Large intestine (tissue), 3 donors: ENCODE measurements around the gene TMEM187. TPM values are rescaled to one million over a fixed set of nuclear protein-coding genes. Genes with fewer than 3 reads are reported as not detected.

Experiments used
- DNase-seq, 2 donors: peaks; one replicate each; pipeline versions ENCODE4 v3.0.0 to v3.0.0-alpha.2; 2013
- H3K27ac ChIP-seq: one replicate; pipeline ENCODE4 v1.5.1; 2013; ENCODE audit warnings: low read length
- H3K27me3 ChIP-seq: 2 replicates; pipeline ENCODE4 v1.6.1; 2013; ENCODE audit warnings: low read length; ENCODE audit not compliant: control insufficient read depth, insufficient read depth
- H3K36me3 ChIP-seq: 2 replicates; pipeline ENCODE4 v1.6.1; 2013; ENCODE audit warnings: low read length; ENCODE audit not compliant: control insufficient read depth, insufficient read depth
- H3K4me1 ChIP-seq: one replicate; pipeline ENCODE4 v1.6.1; 2013; ENCODE audit warnings: low read length; ENCODE audit not compliant: control insufficient read depth, insufficient read depth
- H3K4me3 ChIP-seq: one replicate; pipeline ENCODE4 v1.5.1; 2013; ENCODE audit warnings: low read length
- H3K9me3 ChIP-seq: one replicate; pipeline ENCODE4 v1.6.1; 2013; ENCODE audit warnings: mild to moderate bottlenecking, low read depth, low read length, moderate library complexity; ENCODE audit not compliant: control insufficient read depth
- WGBS: methylation state at CpG from one replicate; pipeline ENCODE4 v1.1.5; 2013; ENCODE audit warnings: low lambda C conversion rate; ENCODE audit not compliant: insufficient coverage; 5-methylcytosine and 5-hydroxymethylcytosine counted together
- polyA plus RNA-seq: library from polyadenylated mRNA; unstranded; fragments of 120-200 nt; gene quantifications from one replicate; pipeline ENCODE4 v1.2.1, GENCODE V29; 2013

Gene TMEM187
- polyA plus RNA-seq, 1 donor, result 4.9 TPM

DNA sequence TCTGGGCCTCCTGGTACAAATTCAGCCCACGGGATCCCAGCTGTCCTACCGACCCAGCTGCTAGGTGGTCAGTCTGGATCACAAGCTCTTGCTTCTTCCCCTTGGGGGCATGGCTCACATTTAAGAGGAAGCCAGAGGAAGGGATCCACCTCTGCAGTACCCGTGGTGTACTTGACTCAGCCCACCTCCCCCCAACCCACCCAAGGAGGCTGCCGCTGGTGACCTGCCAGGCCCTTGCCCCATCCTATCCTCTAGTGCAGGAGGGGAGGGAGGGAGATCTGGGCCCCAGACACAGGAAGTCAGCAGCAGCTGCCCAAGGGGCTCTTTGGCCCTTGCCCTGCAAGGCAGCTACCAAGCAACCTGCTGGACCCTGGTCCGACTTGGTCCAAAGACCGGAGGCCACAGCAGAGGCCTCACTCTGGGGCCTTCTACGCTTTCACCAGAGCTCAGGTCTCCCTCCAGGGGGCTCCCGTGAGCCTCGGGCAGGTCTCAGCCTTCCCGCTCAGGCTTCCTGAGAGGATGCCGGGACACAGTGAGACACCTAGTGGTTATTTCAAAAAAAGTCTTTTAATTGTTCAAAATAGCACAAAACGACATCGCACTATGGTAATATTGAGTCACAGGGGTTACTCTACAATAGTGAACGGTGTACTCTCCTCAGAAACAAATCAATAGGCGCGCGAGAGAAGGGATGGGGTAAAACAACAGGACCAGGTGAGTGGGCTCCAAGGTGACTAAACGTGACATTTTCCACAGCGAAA lies 25.4 kb upstream of the TMEM187 start:
- peaks cover 39% of the 10 kb centered on the region for H3K36me3 ChIP-seq
- peak overlapping the region; percentile 67 for H3K27ac ChIP-seq

GRCh38 chrX:153948002-153948466 lies 24.5 kb upstream of the TMEM187 start:
- no peaks in the 10 kb centered on the region for H3K27me3 ChIP-seq
- WGBS, result no CpG with 5 or more reads among the region's 10 CpGs
- H3K36me3 ChIP-seq, result peaks cover 47% of the 10 kb centered on the region
- peaks cover 27% of the 10 kb centered on the region for H3K4me1 ChIP-seq
- no peak overlapping the region for H3K27ac ChIP-seq
- no peaks in the 10 kb centered on the region for H3K9me3 ChIP-seq
- no peak overlapping the region for H3K4me3 ChIP-seq
- DNase-seq, result no peak

More for the DNA sequence above, 25.4 kb upstream of the TMEM187 start:
- H3K4me3 ChIP-seq, result no peak overlapping the region
- WGBS, result no CpG with 5 or more reads among the region's 19 CpGs
- H3K4me1 ChIP-seq, result peaks cover 30% of the 10 kb centered on the region
- peak; percentile 81 to 84 for DNase-seq
- no peaks in the 10 kb centered on the region for H3K9me3 ChIP-seq
- H3K27me3 ChIP-seq, result no peaks in the 10 kb centered on the region

DNA sequence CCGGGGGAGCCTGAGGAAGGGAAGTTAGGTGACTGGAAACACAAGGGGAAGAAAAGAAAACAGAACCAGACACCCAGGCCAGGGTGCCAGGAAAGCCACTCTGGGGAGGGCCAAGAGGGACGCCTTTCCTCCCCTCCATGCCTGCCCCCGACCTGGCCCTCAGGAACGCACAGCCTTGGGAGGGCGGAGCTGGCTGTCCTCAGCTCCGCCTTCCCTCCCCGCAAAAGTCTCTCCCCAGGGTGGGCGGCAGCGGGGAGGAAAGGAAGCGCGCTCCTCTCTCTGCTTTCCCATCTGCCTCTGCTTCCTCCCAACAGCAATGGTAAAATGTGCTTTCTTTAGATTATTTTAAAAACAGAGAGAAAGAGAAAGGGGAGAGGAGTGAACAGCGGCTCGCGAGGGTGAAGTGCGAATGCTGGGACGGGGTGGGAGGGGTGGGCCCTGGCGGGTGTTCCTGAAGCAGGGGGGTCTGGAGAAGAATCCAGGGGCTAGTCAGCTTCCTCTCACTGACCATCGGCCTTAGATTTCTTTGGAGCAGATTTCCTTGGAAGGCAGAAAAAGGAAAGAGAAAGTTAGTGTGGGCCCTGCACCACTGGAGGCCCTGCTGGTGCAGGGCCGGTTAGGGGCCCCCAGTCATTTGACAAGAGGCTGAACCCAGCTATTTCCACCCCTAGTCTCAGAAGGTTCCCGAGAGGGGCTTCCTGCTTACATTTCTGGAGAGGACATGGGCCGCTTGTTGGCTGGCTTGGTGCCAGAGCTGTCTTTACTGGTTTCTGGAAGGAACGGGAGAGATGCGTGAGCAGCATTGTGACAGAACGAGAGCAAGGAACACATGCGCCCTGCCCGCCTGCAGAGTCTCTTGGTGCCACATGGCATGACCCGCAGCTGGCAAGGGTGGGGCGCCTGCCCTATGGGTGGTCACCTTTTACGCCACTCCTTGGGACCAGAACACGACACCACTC lies 23.4 kb upstream of the TMEM187 start:
- H3K36me3 ChIP-seq, result peaks cover 57% of the 10 kb centered on the region
- H3K27me3 ChIP-seq, result no peaks in the 10 kb centered on the region
- no peak overlapping the region for H3K27ac ChIP-seq
- no peak overlapping the region for H3K4me3 ChIP-seq
- no CpG with 5 or more reads among the region's 30 CpGs for WGBS
- no peak for DNase-seq
- H3K9me3 ChIP-seq, result no peaks in the 10 kb centered on the region
- H3K4me1 ChIP-seq, result peaks cover 21% of the 10 kb centered on the region

DNA sequence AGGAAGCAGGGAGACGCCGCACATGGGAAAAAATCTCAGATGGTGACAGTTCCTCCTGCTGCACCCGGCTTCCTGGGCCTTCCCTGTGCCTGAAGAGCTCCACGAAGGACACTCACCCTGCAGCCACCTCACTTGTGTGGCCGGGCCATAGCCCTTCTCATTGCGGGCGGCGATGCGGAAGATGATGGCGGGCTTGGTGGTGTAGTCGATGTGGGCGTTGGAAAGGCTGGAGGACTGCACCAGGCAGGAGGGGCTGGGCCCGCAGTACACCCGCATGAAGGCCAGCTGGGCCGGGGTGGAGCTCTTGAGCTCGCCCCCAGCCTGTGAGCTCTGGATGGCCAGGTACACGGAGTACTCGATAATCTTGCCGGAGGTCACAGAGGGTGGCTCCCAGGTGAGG lies 22.4 kb upstream of the TMEM187 start:
- DNase-seq, result no peak
- no peaks in the 10 kb centered on the region for H3K27me3 ChIP-seq
- H3K4me3 ChIP-seq, result no peak overlapping the region
- H3K9me3 ChIP-seq, result no peaks in the 10 kb centered on the region
- no CpG with 5 or more reads among the region's 19 CpGs for WGBS
- peaks cover 17% of the 10 kb centered on the region for H3K4me1 ChIP-seq
- H3K27ac ChIP-seq, result no peak overlapping the region
- peaks cover 60% of the 10 kb centered on the region for H3K36me3 ChIP-seq

GRCh38 chrX:153951683-153952372 lies 20.7 kb upstream of the TMEM187 start:
- WGBS, result no CpG with 5 or more reads among the region's 28 CpGs
- no peak overlapping the region for H3K27ac ChIP-seq

GRCh38 chrX:153952373-153953026 lies 20.1 kb upstream of the TMEM187 start:
- Histone ChIP-seq H3K27ac (peak overlapping the region; percentile 29), H3K4me3 (no peak overlapping the region), H3K27me3 (no peaks in the 10 kb centered on the region), H3K36me3 (peaks cover 78% of the 10 kb centered on the region), H3K4me1 (peaks cover 6% of the 10 kb centered on the region), H3K9me3 (no peaks in the 10 kb centered on the region)
- WGBS, result no CpG with 5 or more reads among the region's 32 CpGs
- DNase-seq, result no peak

More at GRCh38 chrX:153951683-153952372, 20.7 kb upstream of the TMEM187 start:
- Histone ChIP-seq H3K4me3 (no peak overlapping the region), H3K27me3 (no peaks in the 10 kb centered on the region), H3K36me3 (peaks cover 73% of the 10 kb centered on the region), H3K9me3 (no peaks in the 10 kb centered on the region), H3K4me1 (peaks cover 10% of the 10 kb centered on the region)
- no peak for DNase-seq

DNA sequence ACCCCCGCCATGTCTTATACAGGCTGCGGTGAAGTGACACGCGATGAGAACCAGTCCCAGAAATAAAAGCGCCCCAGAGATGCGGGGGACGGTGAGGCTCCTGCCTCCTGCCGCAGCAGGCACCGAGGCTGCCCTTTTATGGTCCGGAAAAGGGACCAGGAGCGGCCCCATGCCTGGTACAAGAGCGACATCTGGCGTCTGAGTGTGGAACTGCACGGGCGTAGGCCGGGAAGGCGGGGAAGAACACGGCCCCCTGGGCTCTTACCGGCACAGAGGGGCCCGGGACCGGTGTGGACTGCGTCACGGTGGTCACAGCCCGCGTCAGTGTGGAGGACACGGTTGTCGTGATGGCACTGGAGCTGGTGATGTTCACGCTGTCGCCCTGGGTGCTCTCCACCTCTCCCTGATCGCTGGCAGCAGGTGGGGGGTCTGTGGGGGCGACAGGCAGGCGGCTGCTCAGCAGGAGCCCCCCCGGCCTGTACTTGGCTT lies 19.2 kb upstream of the TMEM187 start:
- Histone ChIP-seq H3K36me3 (peaks cover 80% of the 10 kb centered on the region), H3K27ac (peak overlapping the region; percentile 29), H3K4me1 (peaks cover 4% of the 10 kb centered on the region)

DNA sequence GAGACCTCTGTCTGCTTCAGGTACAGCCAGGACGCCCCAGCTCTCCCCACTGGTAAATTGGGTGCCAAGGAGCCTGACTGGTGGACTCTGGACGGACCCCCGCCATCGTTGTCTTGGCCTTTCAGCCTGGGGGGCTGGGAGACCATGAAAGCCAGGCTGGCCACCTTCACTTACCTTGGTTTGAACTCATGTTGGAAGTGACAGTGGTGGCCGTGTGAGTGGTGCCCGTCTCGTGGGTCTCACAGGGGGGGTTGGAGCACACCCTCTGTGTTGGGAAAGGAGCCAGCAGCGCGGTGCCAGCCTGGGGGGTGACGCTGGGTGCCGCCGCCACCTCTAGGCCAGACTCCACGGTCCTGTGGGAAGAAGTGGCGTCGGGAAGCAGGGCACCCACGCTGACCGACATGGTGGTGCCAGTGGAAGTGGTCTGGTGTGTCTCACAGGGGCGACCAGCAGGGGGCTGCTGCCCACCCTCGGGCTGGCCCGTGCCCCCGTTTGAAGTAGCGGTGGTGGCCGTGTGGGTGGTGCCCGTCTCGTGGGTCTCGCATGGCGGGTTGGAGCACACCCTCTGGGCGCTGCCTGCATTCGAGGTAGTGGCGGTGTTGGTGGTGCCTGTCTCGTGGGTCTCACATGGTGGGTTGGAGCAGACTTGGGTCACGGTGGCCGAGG lies 18.5 kb upstream of the TMEM187 start:
- WGBS, result no CpG with 5 or more reads among the region's 33 CpGs
- Histone ChIP-seq H3K9me3 (no peaks in the 10 kb centered on the region), H3K36me3 (peaks cover 84% of the 10 kb centered on the region), H3K27ac (no peak overlapping the region), H3K4me3 (no peak overlapping the region), H3K27me3 (no peaks in the 10 kb centered on the region), H3K4me1 (peaks cover 4% of the 10 kb centered on the region)
- no peak for DNase-seq

More for the DNA sequence above, 19.2 kb upstream of the TMEM187 start:
- peak in 1 of 2 donors; percentile 46 for DNase-seq
- Histone ChIP-seq H3K4me3 (no peak overlapping the region), H3K27me3 (no peaks in the 10 kb centered on the region), H3K9me3 (no peaks in the 10 kb centered on the region)
- no CpG with 5 or more reads among the region's 33 CpGs for WGBS

GRCh38 chrX:153954558-153955227 lies 17.9 kb upstream of the TMEM187 start:
- H3K9me3 ChIP-seq, result no peaks in the 10 kb centered on the region
- H3K27ac ChIP-seq, result no peak overlapping the region
- peaks cover 85% of the 10 kb centered on the region for H3K36me3 ChIP-seq
- no peaks in the 10 kb centered on the region for H3K27me3 ChIP-seq
- H3K4me1 ChIP-seq, result peaks cover 4% of the 10 kb centered on the region
- H3K4me3 ChIP-seq, result no peak overlapping the region
- no CpG with 5 or more reads among the region's 44 CpGs for WGBS
- no peak for DNase-seq
